ENCODE data around the gene TMEM131L.

The TMEM131L gene

GRCh38 chr4:153530284-153530999 is 64.3 kb downstream of the TMEM131L start:
- peaks cover 79 to 100% of the 10 kb centered on the region in 2 experiments for H3K4me1 ChIP-seq (ENCODE audit: control insufficient read depth in 1 of 2, insufficient read depth in 1 of 2, low read depth in 1 of 2, low read length in 1 of 2)
- H3K27me3 ChIP-seq, result no peaks in the 10 kb centered on the region
- TF ChIP-seq CTCF (IDR thresholded peaks at IDR 0.05), result no peak
- peak overlapping the region; percentile 7 to 42 for H3K4me3 ChIP-seq (ENCODE audit: low read depth in 1 of 2, low read length in 1 of 2)
- H3K27ac ChIP-seq, result peak overlapping the region; percentile 82
- H3K9me3 ChIP-seq, result no peaks in the 10 kb centered on the region
- H3K36me3 ChIP-seq, result no peaks in the 10 kb centered on the region

- Histone ChIP-seq H3K4me3 (ENCODE audit: low read depth in 1 of 2, low read length in 1 of 2) (peak overlapping the region; percentile 7 to 42), H3K27me3 (no peaks in the 10 kb centered on the region), H3K27ac (peak overlapping the region; percentile 82), H3K4me1 (ENCODE audit: control insufficient read depth in 1 of 2, insufficient read depth in 1 of 2, low read depth in 1 of 2, low read length in 1 of 2) (peaks cover 79 to 100% of the 10 kb centered on the region in 2 experiments), H3K36me3 (no peaks in the 10 kb centered on the region), H3K9me3 (no peaks in the 10 kb centered on the region)
- no peak for TF ChIP-seq CTCF (IDR thresholded peaks at IDR 0.05)
These were observed 64.8 kb downstream of the TMEM131L start for GRCh38 chr4:153531000-153531358.

DNA sequence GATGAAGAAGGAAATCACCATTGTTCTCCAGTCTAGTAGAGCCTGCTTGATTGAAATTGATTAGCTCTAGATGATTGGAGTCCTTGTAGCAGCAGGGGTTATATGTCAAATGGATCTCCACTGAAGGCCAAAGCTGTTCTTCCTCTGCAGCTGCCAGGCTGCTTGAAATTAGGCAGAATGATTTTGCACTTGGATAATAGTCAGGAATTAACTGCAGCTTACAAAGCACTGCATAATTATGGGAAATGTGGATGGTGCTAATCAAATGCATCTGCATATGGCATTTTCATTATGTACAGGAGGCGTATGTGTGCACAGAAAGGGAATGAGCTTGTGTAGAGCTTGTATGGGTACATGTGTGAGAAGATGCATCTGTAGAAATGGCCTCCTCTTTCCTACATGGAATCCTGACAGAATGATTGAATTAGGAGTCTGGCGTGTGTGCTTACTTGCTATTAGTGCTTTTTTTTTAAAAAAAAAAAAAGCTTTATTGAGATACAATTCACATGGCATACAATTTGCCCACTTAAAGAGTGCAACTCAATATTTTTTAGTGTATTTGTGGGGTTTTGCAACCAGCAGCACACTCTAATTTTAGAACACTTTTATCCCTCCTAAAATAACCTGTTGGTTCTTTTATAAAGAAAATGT is 65.9 kb downstream of the TMEM131L start:
- Histone ChIP-seq H3K27me3 (no peaks in the 10 kb centered on the region), H3K36me3 (peaks cover under 1% of the 10 kb centered on the region), H3K27ac (peak overlapping the region; percentile 82), H3K9me3 (no peaks in the 10 kb centered on the region), H3K4me1 (ENCODE audit: control insufficient read depth in 1 of 2, insufficient read depth in 1 of 2, low read depth in 1 of 2, low read length in 1 of 2) (peaks cover 69 to 94% of the 10 kb centered on the region in 2 experiments), H3K4me3 (ENCODE audit: low read depth in 1 of 2, low read length in 1 of 2) (no peak overlapping the region)
- TF ChIP-seq CTCF (IDR thresholded peaks at IDR 0.05), result no peak

DNA sequence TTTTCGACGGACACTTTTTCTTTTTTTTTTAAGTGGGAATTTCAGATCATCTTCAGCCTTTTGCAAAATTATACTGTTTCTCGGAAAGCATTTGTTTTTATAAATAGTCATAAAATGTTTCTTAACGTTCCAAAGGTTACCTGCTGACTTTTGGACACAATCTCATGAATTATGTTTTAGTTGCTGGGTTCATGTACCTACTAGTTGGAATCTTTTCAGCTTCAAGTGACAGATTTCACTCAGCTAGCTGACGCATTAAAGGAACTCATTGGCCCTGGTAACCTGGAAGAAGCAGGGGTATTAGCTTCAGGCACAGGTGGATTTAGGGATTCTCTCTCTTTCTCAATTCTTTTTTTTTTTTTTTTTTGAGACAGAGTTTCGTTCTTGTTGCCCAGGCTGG is 66.5 kb downstream of the TMEM131L start:
- Histone ChIP-seq H3K4me3 (ENCODE audit: low read depth in 1 of 2, low read length in 1 of 2) (no peak overlapping the region), H3K27ac (peak overlapping the region; percentile 82), H3K4me1 (ENCODE audit: control insufficient read depth in 1 of 2, insufficient read depth in 1 of 2, low read depth in 1 of 2, low read length in 1 of 2) (peaks cover 64 to 94% of the 10 kb centered on the region in 2 experiments), H3K27me3 (no peaks in the 10 kb centered on the region), H3K36me3 (peaks cover 4% of the 10 kb centered on the region), H3K9me3 (no peaks in the 10 kb centered on the region)
- no peak for TF ChIP-seq CTCF (IDR thresholded peaks at IDR 0.05)

DNA sequence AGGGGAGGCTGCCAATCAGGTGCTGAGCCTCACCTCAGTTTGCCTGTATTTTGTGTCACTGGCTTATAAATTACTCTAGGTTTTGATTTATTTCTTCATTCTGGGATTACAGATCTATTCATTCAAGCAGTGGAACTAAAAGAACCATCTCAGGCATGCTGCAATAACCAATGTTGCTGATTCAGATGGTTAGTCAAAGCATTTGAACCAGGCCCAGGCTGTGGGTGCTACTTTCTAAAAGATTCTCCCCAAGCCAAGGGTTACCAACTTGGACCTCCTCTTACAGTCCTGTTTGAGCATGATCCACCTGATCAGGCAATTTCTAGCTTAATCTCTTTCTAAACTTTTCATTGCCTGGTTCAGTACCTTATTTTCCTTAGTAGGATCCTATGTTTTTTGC is 67.2 kb downstream of the TMEM131L start:
- H3K36me3 ChIP-seq, result peaks cover 4% of the 10 kb centered on the region
- no peaks in the 10 kb centered on the region for H3K9me3 ChIP-seq
- H3K4me1 ChIP-seq (ENCODE audit: control insufficient read depth in 1 of 2, insufficient read depth in 1 of 2, low read depth in 1 of 2, low read length in 1 of 2), result peaks cover 63 to 94% of the 10 kb centered on the region in 2 experiments
- peak overlapping the region; percentile 19 for H3K27ac ChIP-seq
- H3K4me3 ChIP-seq (ENCODE audit: low read depth in 1 of 2, low read length in 1 of 2), result no peak overlapping the region
- H3K27me3 ChIP-seq, result no peaks in the 10 kb centered on the region
- no peak for TF ChIP-seq CTCF (IDR thresholded peaks at IDR 0.05)
